Peyer's patch (tissue), 4 donors: ENCODE results near the gene FBN3.

ENCODE experiments used
- CTCF ChIP-seq, 6 experiments: fragments of 450-650 bp in 4 of 6; fragments of 200-600 bp in 2 of 6; sonication (generic) in 1 of 6; IDR thresholded peaks; one replicate each; pipeline ENCODE4 v1.5.1; 2017 to 2019; ENCODE audit warnings: antibody characterized with exemption in 6 of 6, mild to moderate bottlenecking in 3 of 6, moderate library complexity in 1 of 6
- POLR2A ChIP-seq, 2 donors: fragments of 450-650 bp; IDR thresholded peaks; one replicate each; pipeline ENCODE4 v1.5.1; 2017; ENCODE audit warnings: antibody characterized with exemption in 2 of 2, mild to moderate bottlenecking in 2 of 2, moderate library complexity in 2 of 2

DNA sequence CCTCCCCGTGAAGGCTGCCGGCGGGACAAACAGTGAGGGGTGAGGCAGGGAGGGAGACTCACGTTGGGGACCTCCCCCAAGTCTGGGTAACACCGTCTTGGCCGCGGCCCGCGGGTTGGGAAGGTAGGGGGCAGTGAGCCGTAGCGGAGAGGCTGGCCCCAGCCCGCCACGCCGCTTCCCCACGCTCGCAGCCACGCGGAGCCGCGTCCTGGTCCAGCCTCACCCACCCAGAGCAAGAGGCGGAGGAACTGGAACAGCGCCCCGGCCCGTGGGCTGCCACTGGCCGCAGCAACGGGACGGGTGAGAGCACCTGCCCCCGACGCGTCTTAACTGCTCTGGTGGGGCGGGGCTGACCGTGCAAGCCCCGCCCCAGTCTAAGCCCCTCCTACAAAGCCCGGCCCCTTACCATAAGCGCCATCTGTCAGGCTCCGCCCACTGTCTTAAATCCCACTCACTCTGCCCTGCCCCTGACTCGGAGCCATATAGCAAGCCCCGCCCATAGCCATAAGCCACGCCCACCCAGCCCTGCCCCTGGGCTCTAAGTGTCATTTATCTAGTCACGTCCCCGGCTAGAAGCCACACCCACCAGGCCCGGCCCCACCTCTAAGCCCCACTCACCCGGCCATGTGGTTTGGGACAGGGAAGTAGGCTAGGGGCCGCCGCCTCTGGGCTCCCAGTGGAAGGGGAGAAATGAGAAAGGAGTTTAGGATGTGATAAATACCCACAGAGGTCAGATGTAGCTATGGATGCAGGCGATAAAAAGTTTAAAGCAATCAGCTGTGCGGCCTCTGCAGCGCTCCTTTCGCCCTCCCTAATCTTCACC lies 98.9 kb downstream of the FBN3 start:
- TF ChIP-seq CTCF (IDR thresholded peaks at IDR 0.05) (peak in 1 of 6 experiments; percentile 9), POLR2A (IDR thresholded peaks at IDR 0.05) (peak in 1 of 2 donors; percentile 32)
